ENCODE data around the gene ITK. TPM values are rescaled to one million over a fixed set of nuclear protein-coding genes. Genes with fewer than 3 reads are reported as not detected.

ITK gene
- total and polyA plus RNA-seq, 9 donors = 0.35 to 2.1 (median 1.5) TPM

DNA sequence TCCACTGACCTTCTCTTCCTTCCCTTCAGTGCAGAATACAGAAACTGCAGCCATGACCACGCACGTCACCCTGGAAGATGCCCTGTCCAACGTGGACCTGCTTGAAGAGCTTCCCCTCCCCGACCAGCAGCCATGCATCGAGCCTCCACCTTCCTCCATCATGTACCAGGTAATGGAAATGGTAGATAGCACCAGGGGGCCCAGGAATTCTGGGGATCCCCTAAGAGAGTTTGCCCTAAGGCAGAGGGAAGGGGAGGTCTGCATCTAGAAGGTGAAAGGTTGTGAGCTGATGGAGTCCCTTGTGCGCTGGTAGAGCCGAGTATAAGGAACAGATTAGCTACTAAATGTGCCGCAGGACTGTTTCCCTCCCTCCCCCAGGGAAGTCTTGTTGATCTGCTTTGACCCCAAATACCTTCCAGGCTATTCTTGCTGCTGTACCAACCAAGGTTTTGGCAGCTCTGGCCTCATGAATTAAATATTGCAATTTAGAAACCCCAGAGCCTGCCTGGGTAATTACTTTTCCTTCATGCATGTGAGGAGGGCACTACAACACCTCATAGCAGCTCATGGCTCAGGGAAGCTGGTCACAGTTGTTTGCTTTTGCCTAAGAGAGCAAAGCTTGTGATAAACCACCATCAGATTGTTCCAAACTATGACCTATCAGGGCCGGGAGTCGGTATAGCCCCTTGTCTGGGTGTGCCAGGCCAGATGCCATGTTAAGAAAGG lies 104.8 kb downstream of the ITK start:
- WGBS, 3 donors = 81 to 89% (median 82%) methylated on average over 10 of the region's 10 CpGs
- DNase-seq = no peak
- H3K27me3 ChIP-seq = no peaks in the 10 kb centered on the region

DNA sequence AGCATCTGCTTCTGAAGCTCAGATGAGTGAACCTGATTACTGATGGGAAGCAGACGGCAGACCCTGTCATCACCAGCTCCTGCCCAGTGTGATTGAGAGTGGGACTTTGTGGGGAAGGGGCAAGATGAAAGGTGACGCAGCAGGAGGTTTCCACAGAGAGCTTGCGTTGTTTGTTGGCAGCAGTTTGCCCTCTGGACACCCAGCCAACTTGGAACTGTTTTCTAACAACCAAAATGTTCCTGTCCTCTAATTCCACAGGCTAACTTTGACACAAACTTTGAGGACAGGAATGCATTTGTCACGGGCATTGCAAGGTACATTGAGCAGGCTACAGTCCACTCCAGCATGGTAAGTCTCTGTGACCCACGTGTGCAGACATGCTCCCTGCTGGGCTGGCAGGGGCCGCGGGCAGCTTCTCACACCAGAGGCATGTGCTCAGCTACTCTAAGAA lies 106.1 kb downstream of the ITK start:
- H3K9me3 ChIP-seq = no peaks in the 10 kb centered on the region
- H3K4me1 ChIP-seq (ENCODE audit: insufficient read depth) = no peaks in the 10 kb centered on the region
- DNase-seq = no peak
- H3K27me3 ChIP-seq = no peaks in the 10 kb centered on the region
- TF ChIP-seq CTCF (IDR thresholded peaks at IDR 0.05) (no peak), POLR2A (IDR thresholded peaks at IDR 0.05) (no peak), EP300 (IDR thresholded peaks at IDR 0.05) (no peak)
- intact Hi-C loops (cut with DNase I) = no loop called here
- H3K36me3 ChIP-seq = no peaks in the 10 kb centered on the region
- no peak overlapping the region for H3K27ac ChIP-seq
- H3K4me3 ChIP-seq = no peak overlapping the region
- WGBS, 3 donors = 70 to 76% (median 75%) methylated on average over 7 of the region's 7 CpGs

More for the DNA sequence above, 104.8 kb downstream of the ITK start:
- Histone ChIP-seq H3K27ac (no peak overlapping the region), H3K4me3 (no peak overlapping the region), H3K9me3 (no peaks in the 10 kb centered on the region), H3K4me1 (ENCODE audit: insufficient read depth) (no peaks in the 10 kb centered on the region), H3K36me3 (no peaks in the 10 kb centered on the region)
- intact Hi-C loops (cut with DNase I) = no loop called here
- TF ChIP-seq POLR2A (IDR thresholded peaks at IDR 0.05) (no peak), CTCF (IDR thresholded peaks at IDR 0.05) (no peak), EP300 (IDR thresholded peaks at IDR 0.05) (no peak)

DNA sequence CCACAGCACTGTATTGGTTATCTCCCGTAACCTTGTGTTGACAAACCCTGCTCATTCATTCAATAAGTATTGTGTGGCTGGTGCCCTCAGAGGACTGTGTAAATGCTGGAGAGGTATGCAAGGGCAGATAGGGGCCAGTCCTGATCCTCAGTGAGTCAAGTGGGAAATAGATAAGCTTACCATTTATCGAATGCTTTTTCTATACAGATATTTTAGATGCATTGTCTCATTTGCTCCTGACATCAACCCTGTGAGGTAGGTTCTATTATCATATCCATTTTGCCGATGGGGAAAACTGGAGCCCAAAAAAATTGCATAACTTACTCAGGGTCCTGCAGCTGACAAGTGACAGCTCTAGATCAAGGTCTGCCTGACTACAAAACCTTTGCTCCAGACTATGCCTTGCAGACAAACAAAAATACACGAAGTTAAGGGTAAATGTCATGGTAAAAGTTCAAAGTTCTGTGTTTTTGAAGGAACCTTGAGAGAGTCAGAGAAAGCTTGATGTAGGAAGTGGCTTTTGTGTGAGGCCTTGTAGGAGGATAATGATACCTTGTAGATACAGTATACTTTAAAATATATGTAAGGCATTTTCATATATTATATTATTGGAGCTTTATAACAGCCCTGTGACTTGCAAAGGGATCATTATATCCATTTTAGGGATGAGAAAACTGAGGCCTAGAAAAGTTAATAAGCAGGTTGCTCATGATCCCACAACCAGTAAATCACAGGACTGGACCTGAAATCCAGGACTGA lies 107.9 kb downstream of the ITK start:
- Histone ChIP-seq H3K9me3 (no peaks in the 10 kb centered on the region), H3K4me1 (ENCODE audit: insufficient read depth) (no peaks in the 10 kb centered on the region), H3K27ac (no peak overlapping the region), H3K27me3 (no peaks in the 10 kb centered on the region), H3K4me3 (no peak overlapping the region), H3K36me3 (no peaks in the 10 kb centered on the region)
- intact Hi-C loops (cut with DNase I) = no loop called here
- no peak for DNase-seq
- 80 to 85% (median 83%) methylated on average over 4 of the region's 4 CpGs for WGBS, 3 donors
- TF ChIP-seq CTCF (IDR thresholded peaks at IDR 0.05) (no peak), EP300 (IDR thresholded peaks at IDR 0.05) (no peak), POLR2A (IDR thresholded peaks at IDR 0.05) (no peak)

DNA sequence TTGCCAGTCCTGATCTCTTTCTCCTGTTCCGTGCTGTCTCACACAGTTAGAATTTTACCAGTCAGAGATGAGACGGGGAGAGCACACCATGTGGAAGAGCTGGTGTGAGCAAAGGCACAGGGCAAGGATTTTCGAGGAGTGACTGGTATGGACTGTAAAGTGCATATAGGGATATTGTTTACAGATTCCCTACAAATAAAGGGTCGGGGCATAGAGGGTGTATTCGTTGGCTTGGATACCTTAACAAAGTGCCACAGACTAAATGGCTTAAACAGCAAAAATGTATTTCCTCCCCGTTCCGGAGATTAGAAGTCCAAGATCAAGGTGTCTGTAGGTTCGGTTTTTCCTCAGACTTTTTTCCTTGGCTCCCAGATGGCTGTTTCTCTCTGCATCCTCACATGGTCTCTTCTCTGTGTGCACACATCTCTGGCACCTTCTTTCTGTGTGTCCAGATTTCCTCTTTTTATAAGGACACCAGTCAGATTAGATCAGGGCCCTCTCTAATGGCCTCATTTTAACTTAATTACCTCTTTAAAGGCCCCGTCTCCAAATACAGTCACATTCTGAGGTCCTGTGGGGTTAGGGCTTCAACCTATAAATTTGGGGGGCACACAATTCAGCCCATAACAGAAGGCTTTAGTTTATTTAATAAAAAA lies 108.7 kb downstream of the ITK start:
- no peak for TF ChIP-seq POLR2A (IDR thresholded peaks at IDR 0.05)
- TF ChIP-seq EP300 (IDR thresholded peaks at IDR 0.05) = no peak
- TF ChIP-seq CTCF (IDR thresholded peaks at IDR 0.05) = no peak
- no peak overlapping the region for H3K27ac ChIP-seq
- WGBS, 3 donors = 86 to 92% (median 88%) methylated on average over 9 of the region's 9 CpGs

More for the DNA sequence above, 108.7 kb downstream of the ITK start:
- Histone ChIP-seq H3K36me3 (no peaks in the 10 kb centered on the region), H3K27me3 (no peaks in the 10 kb centered on the region), H3K9me3 (no peaks in the 10 kb centered on the region), H3K4me3 (no peak overlapping the region), H3K4me1 (ENCODE audit: insufficient read depth) (no peaks in the 10 kb centered on the region)
- DNase-seq = no peak
- intact Hi-C loops (cut with DNase I) = no loop called here
